GM12878 (cell line): ENCODE measurements around the gene LRRC66. TPM values are rescaled to one million over a fixed set of nuclear protein-coding genes. Genes with fewer than 3 reads are reported as not detected.

Source experiments
- ATAC-seq: fragments of 200-7000 bp; cut with Tn5 transposase; 3 replicates; pipeline ENCODE4 v1.9.1; 2020; ENCODE audit warnings: mild to moderate bottlenecking, moderate library complexity
- BruUV-seq: library from RNA; stranded (reverse); fragments of 400-500 nt; replicated peaks from 2 replicates; lab custom pipeline; 2021; lab: Mats Ljungman, UMichigan
- CTCF ChIA-PET: fragments of 300-600 bp; sonication (Branson Sonifier 250); formaldehyde crosslinking; extraction: SDS; loops from one replicate; lab custom pipeline; 2021; ENCODE audit warnings: inconsistent platforms; lab: Yijun Ruan, JAX
- POLR2A ChIA-PET: fragments of 350-600 bp; formaldehyde crosslinking; extraction: SDS; loops from one replicate; lab custom pipeline; 2021; ENCODE audit warnings: inconsistent platforms; lab: Charles Lee
- RAD21 ChIA-PET: fragments of 300-600 bp; sonication (Branson Sonifier 250); formaldehyde crosslinking; loops from one replicate; lab custom pipeline; 2023; ENCODE audit warnings: antibody characterized with exemption; ENCODE audit not compliant: unreplicated experiment; lab: Charles Lee
- SMC1A ChIA-PET: fragments of 300-600 bp; sonication (Branson Sonifier 250); formaldehyde crosslinking; loops from one replicate; lab custom pipeline; 2023; ENCODE audit not compliant: unreplicated experiment, uncharacterized antibody; lab: Charles Lee
- DNase-seq: peaks from one replicate; pipeline ENCODE4 v3.0.0-alpha.2; 2011; ENCODE audit warnings: low read depth, low spot score
- FAIRE-seq: peaks from 3 replicates; lab custom pipeline; 2011; peaks lifted over from hg19 to GRCh38; lab: Jason Lieb, UNC
- H2AFZ ChIP-seq: 2 replicates; pipeline ENCODE4 v1.6.0; 2011; ENCODE audit warnings: low read depth, low read length, control low read depth; ENCODE audit not compliant: control insufficient read depth
- H3K27ac ChIP-seq: 2 replicates; pipeline ENCODE4 v1.5.1; 2011; ENCODE audit warnings: control low read depth; ENCODE audit not compliant: control insufficient read depth, insufficient read depth
- H3K27me3 ChIP-seq, 2 experiments: replicated peaks in 1 of 2; 2 replicates each; pipeline versions ENCODE4 v1.6.0 to v1.6.1; 2011; ENCODE audit warnings: low read length in 1 of 2; ENCODE audit not compliant: control insufficient read depth in 2 of 2, insufficient read depth in 2 of 2
- H3K36me3 ChIP-seq, 2 experiments: 2 replicates each; pipeline ENCODE4 v1.5.1; 2011; ENCODE audit warnings: low read length in 1 of 2; ENCODE audit not compliant: control insufficient read depth in 2 of 2, insufficient read depth in 2 of 2
- H3K4me1 ChIP-seq: 2 replicates; pipeline ENCODE4 v1.6.1; 2011; ENCODE audit warnings: mild to moderate bottlenecking, low read length, moderate library complexity, mixed read lengths; ENCODE audit not compliant: control insufficient read depth, insufficient read depth
- H3K4me2 ChIP-seq: 2 replicates; pipeline ENCODE4 v1.6.0; 2011; ENCODE audit warnings: control low read depth; ENCODE audit not compliant: control insufficient read depth, insufficient read depth
- H3K4me3 ChIP-seq: fragments of 200-600 bp; sonication (generic); 2 replicates; pipeline ENCODE4 v1.5.1; 2016
- H3K79me2 ChIP-seq: 2 replicates; pipeline ENCODE4 v1.6.0; 2011; ENCODE audit warnings: low read length; ENCODE audit not compliant: control insufficient read depth, insufficient read depth
- H3K9ac ChIP-seq: 2 replicates; pipeline ENCODE4 v1.8.0; 2011; ENCODE audit warnings: low read length, control low read depth, mixed read lengths; ENCODE audit not compliant: control insufficient read depth, insufficient read depth
- H3K9me3 ChIP-seq: replicated peaks from 3 replicates; pipeline ENCODE4 v1.5.1; 2011; ENCODE audit warnings: mild to moderate bottlenecking, low read length; ENCODE audit not compliant: control insufficient read depth, insufficient read depth
- H4K20me1 ChIP-seq: 2 replicates; pipeline ENCODE4 v1.6.0; 2011; ENCODE audit not compliant: control insufficient read depth, insufficient read depth
- BHLHE40 ChIP-seq, 2 experiments: fragments of 450-650 bp in 1 of 2; IDR thresholded peaks; 2 replicates each; pipeline ENCODE4 v1.6.1; 2011 to 2017; ENCODE audit warnings: low read depth in 2 of 2, borderline replicate concordance in 1 of 2, improper control_type of control experiment in 1 of 2, low read length in 1 of 2, mild to moderate bottlenecking in 1 of 2
- CHD4 ChIP-seq: fragments of 200-600 bp; sonication (generic); IDR thresholded peaks from 2 replicates; pipeline ENCODE4 v1.6.1; 2016; ENCODE audit warnings: mild to moderate bottlenecking
- ETV6 ChIP-seq, 2 experiments: fragments of 450-650 bp in 1 of 2; IDR thresholded peaks in 1 of 2; conservative IDR thresholded peaks in 1 of 2; 2 replicates each; pipeline ENCODE4 v1.6.1; 2014; ENCODE audit warnings: antibody characterized with exemption in 1 of 2, borderline replicate concordance in 1 of 2, low read depth in 1 of 2, mild to moderate bottlenecking in 1 of 2, moderate library complexity in 1 of 2
- MEF2A ChIP-seq: IDR thresholded peaks from 2 replicates; pipeline ENCODE4 v1.6.1; 2011; ENCODE audit warnings: low read depth, mild to moderate bottlenecking, low read length, moderate library complexity; ENCODE audit not compliant: insufficient read depth
- NBN ChIP-seq: fragments of 450-650 bp; IDR thresholded peaks from 2 replicates; pipeline ENCODE4 v1.6.1; 2016
- PAX8 ChIP-seq: fragments of 450-650 bp; IDR thresholded peaks from 2 replicates; pipeline ENCODE4 v1.6.1; 2017; ENCODE audit warnings: mild to moderate bottlenecking, moderate library complexity
- SPI1 ChIP-seq: IDR thresholded peaks from 2 replicates; pipeline ENCODE4 v1.6.1; 2011; ENCODE audit warnings: low read depth, mild to moderate bottlenecking, low read length, moderate library complexity, borderline replicate concordance; ENCODE audit not compliant: insufficient read depth
- SUPT20H ChIP-seq: IDR thresholded peaks from 2 replicates; pipeline ENCODE4 v1.6.1; 2011; ENCODE audit warnings: low read depth, mild to moderate bottlenecking, low read length, moderate library complexity, borderline replicate concordance; ENCODE audit not compliant: control insufficient read depth
- YBX1 ChIP-seq: fragments of 450-650 bp; IDR thresholded peaks from 2 replicates; pipeline ENCODE4 v1.6.1; 2016; ENCODE audit warnings: antibody characterized with exemption
- WGBS: methylation state at CpG from one replicate; pipeline ENCODE4 v1.1.6; 2016; ENCODE audit warnings: low lambda C conversion rate; ENCODE audit not compliant: insufficient replicate concordance, insufficient coverage; ENCODE audit errors: missing lambda C conversion rate; 5-methylcytosine and 5-hydroxymethylcytosine counted together
- in situ Hi-C: fragments of 300-500 bp; cut with MboI; formaldehyde crosslinking; loops from 9 replicates; pipeline ENCODE4 v1.14.3; 2018; ENCODE audit warnings: mixed read lengths
- intact Hi-C: fragments of 100-400 bp; cut with micrococcal nuclease; formaldehyde crosslinking; loops from one replicate; pipeline ENCODE4 v1.14.2; 2022; ENCODE audit not compliant: unreplicated experiment
- polyA plus RNA-seq, 11 experiments: library from polyadenylated mRNA; depleted of rRNA in 4 of 11; unstranded in 6 of 11; stranded (reverse) in 5 of 11; fragments of >200 nt; fragmentation: Nextera tagmentation in 4 of 11; fragmentation: Illumina TruSeq in 1 of 11; extraction: Ambion mirVana in 4 of 11; extraction: Trizol in 1 of 11; gene quantifications; 1 replicate in 1 of 11; 2 replicates in 10 of 11; pipeline versions ENCODE4 v1.2.1 to v1.2.3, GENCODE V29; 2011 to 2016; ENCODE audit warnings: inconsistent platforms in 2 of 11, missing spikeins in 2 of 11, low read depth in 1 of 11
- total RNA-seq, 4 experiments: library from RNA; depleted of rRNA in 3 of 4; stranded (reverse); fragments of >200 nt in 3 of 4; fragmentation: Illumina TruSeq in 1 of 4; extraction: Trizol in 1 of 4; gene quantifications; 2 replicates each; pipeline versions ENCODE4 v1.2.1 to v1.2.3, GENCODE V29; 2013 to 2021
- TF ChIP-seq, protein P1 (sequence below), 3 experiments: IDR thresholded peaks in 2 of 3; conservative IDR thresholded peaks in 1 of 3; 2 replicates each; pipeline ENCODE4 v1.5.1; 2011; ENCODE audit warnings: low read depth in 3 of 3, low read length in 3 of 3, mild to moderate bottlenecking in 3 of 3, control low read depth in 2 of 3, moderate library complexity in 2 of 3, inconsistent platforms in 1 of 3, mixed read lengths in 1 of 3; ENCODE audit not compliant: control insufficient read depth in 2 of 3, insufficient read depth in 1 of 3; ENCODE audit errors: extremely low read depth in 1 of 3
- TF ChIP-seq, protein P2 (sequence below): fragments of 450-650 bp; formaldehyde crosslinking; IDR thresholded peaks from 2 replicates; pipeline ENCODE4 v1.4.0; 2020; ENCODE audit warnings: mild to moderate bottlenecking, moderate library complexity

LRRC66 gene
- total and polyA plus RNA-seq, 10 of the 15 experiments (the other 5 are each of a cell fraction or from before 2014, with no cell fraction given): 0.02 to 0.18 (median 0.09) TPM; not detected in 2

DNA sequence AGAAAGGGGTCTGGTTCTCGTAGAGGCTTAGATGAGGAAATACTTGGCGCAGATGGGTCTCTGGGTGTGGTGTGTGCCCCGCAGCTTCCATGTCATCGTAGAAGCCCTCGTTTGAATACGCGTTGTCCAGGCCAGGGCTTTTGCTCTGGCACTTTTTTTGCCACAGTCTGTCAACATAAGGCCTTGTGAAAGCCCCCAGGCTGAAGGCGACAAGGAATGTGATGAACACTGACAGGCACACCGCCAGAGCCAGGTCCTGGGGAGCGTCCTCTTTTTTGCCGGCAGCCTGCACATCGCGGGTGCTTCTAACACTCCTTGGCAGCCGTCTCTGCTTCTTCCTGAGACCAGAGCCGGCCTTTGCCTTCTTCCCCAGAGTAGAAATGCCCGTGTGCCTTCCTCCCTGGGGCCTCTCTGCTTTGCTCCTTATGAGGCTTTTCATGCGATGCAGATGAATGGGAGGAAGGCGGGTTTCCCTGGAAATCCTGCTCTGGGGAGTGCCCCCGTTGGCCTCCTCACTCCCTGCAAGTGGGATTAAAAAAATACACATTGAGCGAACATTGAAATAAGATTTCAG, 24.4 kb downstream of the LRRC66 start:
- Histone ChIP-seq H3K9ac (no peak overlapping the region), H3K79me2 (no peaks in the 10 kb centered on the region), H3K4me3 (no peak overlapping the region), H3K9me3 (no peaks in the 10 kb centered on the region), H3K4me1 (no peaks in the 10 kb centered on the region), H3K27me3 (no peaks in the 10 kb centered on the region), H4K20me1 (no peaks in the 10 kb centered on the region), H3K27ac (no peak overlapping the region), H2AFZ (no peak overlapping the region), H3K36me3 (no peaks in the 10 kb centered on the region), H3K4me2 (no peak overlapping the region)
- no peak for FAIRE-seq
- CTCF ChIA-PET: interaction anchor here (2.3 kb wide), 1 partner anchor 18 kb away, joined by 5 read pairs; no protein-coding TSS in a partner anchor
- BruUV-seq: no TSS peak
- in situ Hi-C loops: no loop called here
- POLR2A ChIA-PET: interaction anchor here (0.5 kb wide), 1 partner anchor 101 kb away, joined by 4 read pairs; no protein-coding TSS in a partner anchor
- intact Hi-C loops: no loop called here
- DNase-seq: no peak
- SMC1A ChIA-PET: no interaction called here
- no peak for ATAC-seq
- TF ChIP-seq PAX8: no peak
- TF ChIP-seq SUPT20H: no peak
- TF ChIP-seq NBN: no peak
- RAD21 ChIA-PET: no interaction called here
- WGBS: 62% methylated on average over 20 of the region's 20 CpGs

DNA sequence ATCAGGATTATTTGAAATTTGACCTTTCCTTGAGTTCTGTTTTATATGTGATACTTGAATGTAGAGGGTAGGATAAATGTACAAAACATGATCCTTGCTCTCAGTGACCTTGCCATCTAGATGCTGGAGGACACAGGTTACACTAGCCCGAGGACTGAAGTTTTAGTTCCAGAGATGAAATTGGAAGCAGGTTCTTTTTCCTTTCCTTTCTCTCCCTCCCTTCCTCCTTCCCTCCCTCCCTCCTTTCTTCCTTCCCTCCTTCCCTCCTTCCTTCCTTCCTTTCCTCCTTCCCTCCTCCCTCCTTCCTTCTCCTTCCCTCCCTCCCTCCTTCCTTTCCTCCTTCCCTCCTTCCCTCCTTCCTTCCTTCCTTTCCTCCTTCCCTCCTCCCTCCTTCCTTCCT, 54.3 kb downstream of the LRRC66 start:
- no peak overlapping the region for H2AFZ ChIP-seq
- no peak overlapping the region for H3K4me3 ChIP-seq
- ChIA-PET CTCF (no interaction called here), POLR2A (no interaction called here), RAD21 (no interaction called here), SMC1A (no interaction called here)
- H3K4me1 ChIP-seq: no peaks in the 10 kb centered on the region
- ATAC-seq: no peak
- intact Hi-C loops (no loop called here), in situ Hi-C loops (no loop called here)
- no peak for FAIRE-seq
- no peaks in the 10 kb centered on the region for H4K20me1 ChIP-seq
- DNase-seq: no peak
- no peaks in the 10 kb centered on the region for H3K9me3 ChIP-seq
- H3K36me3 ChIP-seq: no peaks in the 10 kb centered on the region
- no TSS peak for BruUV-seq
- 42% methylated on average over 1 of the region's 1 CpG for WGBS
- H3K27ac ChIP-seq: no peak overlapping the region
- H3K27me3 ChIP-seq: no peaks in the 10 kb centered on the region
- H3K9ac ChIP-seq: no peak overlapping the region
- no peak overlapping the region for H3K4me2 ChIP-seq
- no peaks in the 10 kb centered on the region for H3K79me2 ChIP-seq
- TF ChIP-seq YBX1 (no peak), CHD4 (no peak), MEF2A (no peak), SPI1 (no peak), BHLHE40 (IDR thresholded peaks at IDR 0.05; ENCODE audit: borderline replicate concordance in 1 of 2, low read depth in 2 of 2, low read length in 1 of 2) (no peak), ETV6 (conservative IDR thresholded peaks at IDR 0.05 in 1 of 2, IDR thresholded peaks at IDR 0.05 in 1 of 2; ENCODE audit: borderline replicate concordance in 1 of 2, low read depth in 1 of 2) (no peak)
- TF ChIP-seq, protein P1, sequence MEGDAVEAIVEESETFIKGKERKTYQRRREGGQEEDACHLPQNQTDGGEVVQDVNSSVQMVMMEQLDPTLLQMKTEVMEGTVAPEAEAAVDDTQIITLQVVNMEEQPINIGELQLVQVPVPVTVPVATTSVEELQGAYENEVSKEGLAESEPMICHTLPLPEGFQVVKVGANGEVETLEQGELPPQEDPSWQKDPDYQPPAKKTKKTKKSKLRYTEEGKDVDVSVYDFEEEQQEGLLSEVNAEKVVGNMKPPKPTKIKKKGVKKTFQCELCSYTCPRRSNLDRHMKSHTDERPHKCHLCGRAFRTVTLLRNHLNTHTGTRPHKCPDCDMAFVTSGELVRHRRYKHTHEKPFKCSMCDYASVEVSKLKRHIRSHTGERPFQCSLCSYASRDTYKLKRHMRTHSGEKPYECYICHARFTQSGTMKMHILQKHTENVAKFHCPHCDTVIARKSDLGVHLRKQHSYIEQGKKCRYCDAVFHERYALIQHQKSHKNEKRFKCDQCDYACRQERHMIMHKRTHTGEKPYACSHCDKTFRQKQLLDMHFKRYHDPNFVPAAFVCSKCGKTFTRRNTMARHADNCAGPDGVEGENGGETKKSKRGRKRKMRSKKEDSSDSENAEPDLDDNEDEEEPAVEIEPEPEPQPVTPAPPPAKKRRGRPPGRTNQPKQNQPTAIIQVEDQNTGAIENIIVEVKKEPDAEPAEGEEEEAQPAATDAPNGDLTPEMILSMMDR (IDR thresholded peaks at IDR 0.05 in 2 of 3, conservative IDR thresholded peaks at IDR 0.05 in 1 of 3; ENCODE audit: control insufficient read depth in 2 of 3, extremely low read depth in 1 of 3, insufficient read depth in 1 of 3, low read depth in 3 of 3, low read length in 3 of 3): no peak
- TF ChIP-seq, protein P2, sequence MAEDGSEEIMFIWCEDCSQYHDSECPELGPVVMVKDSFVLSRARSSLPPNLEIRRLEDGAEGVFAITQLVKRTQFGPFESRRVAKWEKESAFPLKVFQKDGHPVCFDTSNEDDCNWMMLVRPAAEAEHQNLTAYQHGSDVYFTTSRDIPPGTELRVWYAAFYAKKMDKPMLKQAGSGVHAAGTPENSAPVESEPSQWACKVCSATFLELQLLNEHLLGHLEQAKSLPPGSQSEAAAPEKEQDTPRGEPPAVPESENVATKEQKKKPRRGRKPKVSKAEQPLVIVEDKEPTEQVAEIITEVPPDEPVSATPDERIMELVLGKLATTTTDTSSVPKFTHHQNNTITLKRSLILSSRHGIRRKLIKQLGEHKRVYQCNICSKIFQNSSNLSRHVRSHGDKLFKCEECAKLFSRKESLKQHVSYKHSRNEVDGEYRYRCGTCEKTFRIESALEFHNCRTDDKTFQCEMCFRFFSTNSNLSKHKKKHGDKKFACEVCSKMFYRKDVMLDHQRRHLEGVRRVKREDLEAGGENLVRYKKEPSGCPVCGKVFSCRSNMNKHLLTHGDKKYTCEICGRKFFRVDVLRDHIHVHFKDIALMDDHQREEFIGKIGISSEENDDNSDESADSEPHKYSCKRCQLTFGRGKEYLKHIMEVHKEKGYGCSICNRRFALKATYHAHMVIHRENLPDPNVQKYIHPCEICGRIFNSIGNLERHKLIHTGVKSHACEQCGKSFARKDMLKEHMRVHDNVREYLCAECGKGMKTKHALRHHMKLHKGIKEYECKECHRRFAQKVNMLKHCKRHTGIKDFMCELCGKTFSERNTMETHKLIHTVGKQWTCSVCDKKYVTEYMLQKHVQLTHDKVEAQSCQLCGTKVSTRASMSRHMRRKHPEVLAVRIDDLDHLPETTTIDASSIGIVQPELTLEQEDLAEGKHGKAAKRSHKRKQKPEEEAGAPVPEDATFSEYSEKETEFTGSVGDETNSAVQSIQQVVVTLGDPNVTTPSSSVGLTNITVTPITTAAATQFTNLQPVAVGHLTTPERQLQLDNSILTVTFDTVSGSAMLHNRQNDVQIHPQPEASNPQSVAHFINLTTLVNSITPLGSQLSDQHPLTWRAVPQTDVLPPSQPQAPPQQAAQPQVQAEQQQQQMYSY (CRISPR knock-in tag): no peak
